PC-9 (cell line): ENCODE results near the gene CIAO3. TPM values are rescaled to one million over a fixed set of nuclear protein-coding genes. Genes with fewer than 3 reads are reported as not detected.

Experiments used
- BruUV-seq: library from RNA; stranded (reverse); fragments of 400-500 nt; replicated peaks from 2 replicates; lab custom pipeline; 2021; lab: Mats Ljungman, UMichigan
- CTCF ChIA-PET: fragments of 300-600 bp; sonication (Branson Sonifier 250); formaldehyde crosslinking; loops from one replicate; lab custom pipeline; 2022; ENCODE audit warnings: antibody characterized with exemption; lab: Charles Lee
- POLR2A ChIA-PET: fragments of 300-600 bp; sonication (Branson Sonifier 250); formaldehyde crosslinking; loops from one replicate; lab custom pipeline; 2022; ENCODE audit warnings: antibody characterized with exemption; ENCODE audit not compliant: unreplicated experiment; lab: Charles Lee
- DNase-seq, 2 experiments: peaks; one replicate each; pipeline versions ENCODE4 v3.0.0 to v3.0.0-alpha.2; 2015 to 2022; ENCODE audit warnings: mixed read lengths in 1 of 2
- H2AFZ ChIP-seq: fragments of 200-600 bp; sonication (generic); 2 replicates; pipeline ENCODE4 v1.8.1; 2017; ENCODE audit warnings: antibody characterized with exemption
- H3F3A ChIP-seq: fragments of 200-600 bp; sonication (generic); 2 replicates; pipeline ENCODE4 v1.8.1; 2017; ENCODE audit warnings: antibody characterized with exemption, mild to moderate bottlenecking, low read depth; ENCODE audit not compliant: insufficient read depth
- H3K27ac ChIP-seq: fragments of 200-600 bp; sonication (generic); 2 replicates; pipeline ENCODE4 v1.6.1; 2016; ENCODE audit warnings: mixed run types
- H3K27me3 ChIP-seq: fragments of 200-600 bp; sonication (generic); 2 replicates; pipeline ENCODE4 v1.6.1; 2016; ENCODE audit warnings: low read depth, mixed run types; ENCODE audit not compliant: insufficient read depth
- H3K36me3 ChIP-seq: fragments of 200-600 bp; sonication (generic); 2 replicates; pipeline ENCODE4 v1.6.1; 2016; ENCODE audit warnings: low read depth, mixed run types
- H3K4me1 ChIP-seq: fragments of 200-600 bp; sonication (generic); replicated peaks from 2 replicates; pipeline ENCODE4 v1.6.1; 2016; ENCODE audit warnings: mixed run types; ENCODE audit not compliant: insufficient read depth
- H3K4me2 ChIP-seq: fragments of 200-600 bp; sonication (generic); 2 replicates; pipeline ENCODE4 v1.6.1; 2017; ENCODE audit warnings: mixed run types
- H3K4me3 ChIP-seq: fragments of 200-600 bp; sonication (generic); 2 replicates; pipeline ENCODE4 v1.6.1; 2016; ENCODE audit warnings: mixed run types
- H3K79me2 ChIP-seq: fragments of 200-600 bp; sonication (generic); 2 replicates; pipeline ENCODE4 v1.6.1; 2017; ENCODE audit warnings: low read depth, mixed run types
- H3K9me2 ChIP-seq: fragments of 200-600 bp; sonication (generic); 2 replicates; pipeline ENCODE4 v1.8.1; 2017; ENCODE audit warnings: mild to moderate bottlenecking; ENCODE audit not compliant: insufficient read depth
- H3K9me3 ChIP-seq: fragments of 200-600 bp; sonication (generic); 2 replicates; pipeline ENCODE4 v1.8.1; 2016; ENCODE audit warnings: low read depth; ENCODE audit not compliant: insufficient read depth
- H4K20me1 ChIP-seq: fragments of 200-600 bp; sonication (generic); 2 replicates; pipeline ENCODE4 v1.8.1; 2017; ENCODE audit not compliant: insufficient read depth
- CTCF ChIP-seq: fragments of 200-600 bp; sonication (generic); conservative IDR thresholded peaks from 2 replicates; pipeline ENCODE4 v1.6.1; 2017; ENCODE audit warnings: mixed run types, antibody characterized with exemption, mild to moderate bottlenecking, moderate library complexity
- EZH2 ChIP-seq: fragments of 200-600 bp; sonication (generic); IDR thresholded peaks from 2 replicates; pipeline ENCODE4 v1.8.0; 2017; ENCODE audit warnings: antibody characterized with exemption, low read depth
- intact Hi-C: fragments of 100-400 bp; cut with micrococcal nuclease; formaldehyde crosslinking; loops from one replicate; pipeline ENCODE4 v1.10.0; 2022; ENCODE audit not compliant: unreplicated experiment
- total RNA-seq: library from RNA; stranded (reverse); gene quantifications from 2 replicates; pipeline ENCODE4 v1.2.3, GENCODE V29; 2021

The CIAO3 gene
- total RNA-seq, 1 experiment from 2014 or later = 44.2 TPM

DNA sequence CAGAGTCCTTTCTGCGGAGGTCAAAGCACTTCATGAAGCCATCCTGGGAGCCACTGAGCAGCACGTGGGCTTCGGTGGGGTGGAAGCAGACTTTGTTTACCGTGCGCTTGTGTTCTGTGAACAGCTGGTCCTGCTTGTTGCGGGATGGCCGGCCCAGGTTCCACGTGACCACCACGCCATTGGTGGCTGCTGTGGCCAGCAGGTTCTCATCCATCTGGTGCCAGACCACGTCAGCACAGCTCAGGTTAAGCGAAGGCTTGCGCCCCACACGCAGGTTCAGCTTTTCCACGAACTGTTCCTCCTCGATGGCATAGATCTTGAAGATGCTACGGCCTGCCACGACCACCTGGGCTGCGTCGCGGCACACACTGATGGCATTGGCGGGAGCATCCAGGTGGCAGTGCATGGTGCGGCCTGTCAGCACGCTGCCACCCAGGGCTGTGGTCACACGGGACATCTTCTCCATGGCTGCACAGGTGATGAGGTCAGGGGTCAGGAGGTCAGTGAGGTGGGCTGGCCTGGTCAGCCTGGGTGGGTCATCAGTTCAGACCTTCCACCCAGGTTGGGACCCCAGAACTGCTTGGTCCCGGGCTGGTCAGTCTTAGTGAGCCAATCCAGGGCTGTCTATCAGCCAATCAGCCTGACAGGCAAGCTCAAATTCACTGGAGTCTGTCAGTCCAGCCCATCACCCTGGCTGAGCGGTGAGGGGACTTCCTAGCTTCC lies 51.5 kb downstream of the CIAO3 start:
- Histone ChIP-seq H3K27ac (no peak overlapping the region), H3K27me3 (no peaks in the 10 kb centered on the region), H4K20me1 (no peaks in the 10 kb centered on the region; the same call in 1 of the 2 replicates), H3K36me3 (no peaks in the 10 kb centered on the region), H3K9me2 (no peaks in the 10 kb centered on the region), H3K9me3 (no peaks in the 10 kb centered on the region), H3K4me1 (peaks cover 26% of the 10 kb centered on the region), H3F3A (peaks cover 27% of the 10 kb centered on the region), H3K4me3 (peak overlapping the region; percentile 99), H2AFZ (peak overlapping the region; percentile 79), H3K79me2 (peaks cover 13% of the 10 kb centered on the region), H3K4me2 (peak overlapping the region; percentile 97)
- ChIA-PET POLR2A (no interaction called here), CTCF (no interaction called here)
- no peak for DNase-seq
- TF ChIP-seq EZH2 = no peak
- no peak for TF ChIP-seq CTCF
- BruUV-seq = no TSS peak
- intact Hi-C loops = no loop called here

GRCh38 chr16:687499-687898 lies 53.3 kb downstream of the CIAO3 start:
- ChIA-PET POLR2A (no interaction called here), CTCF (no interaction called here)
- BruUV-seq = no TSS peak
- Histone ChIP-seq H3K4me3 (no peak overlapping the region), H3K36me3 (no peaks in the 10 kb centered on the region), H3F3A (peaks cover 34% of the 10 kb centered on the region), H3K9me3 (no peaks in the 10 kb centered on the region), H3K9me2 (no peaks in the 10 kb centered on the region), H3K4me2 (no peak overlapping the region), H3K79me2 (peaks cover 26% of the 10 kb centered on the region), H3K4me1 (peaks cover 34% of the 10 kb centered on the region), H2AFZ (no peak overlapping the region), H3K27ac (no peak overlapping the region), H3K27me3 (no peaks in the 10 kb centered on the region), H4K20me1 (peaks cover 11% of the 10 kb centered on the region)
- intact Hi-C loops = no loop called here
- no peak for DNase-seq
- TF ChIP-seq CTCF (no peak), EZH2 (no peak)

GRCh38 chr16:686459-687260 lies 54.1 kb downstream of the CIAO3 start:
- no peaks in the 10 kb centered on the region for H3K27me3 ChIP-seq
- H3K79me2 ChIP-seq = peaks cover 34% of the 10 kb centered on the region
- no peak for TF ChIP-seq EZH2
- TF ChIP-seq CTCF = no peak
- H4K20me1 ChIP-seq = peaks cover 20% of the 10 kb centered on the region
- DNase-seq = no peak
- no peaks in the 10 kb centered on the region; the same call in 1 of the 2 replicates for H3K36me3 ChIP-seq
- POLR2A ChIA-PET = no interaction called here
- no peaks in the 10 kb centered on the region for H3K9me2 ChIP-seq
- no peak overlapping the region for H3K27ac ChIP-seq
- H3K9me3 ChIP-seq = no peaks in the 10 kb centered on the region
- BruUV-seq = no TSS peak
- peaks cover 43% of the 10 kb centered on the region for H3K4me1 ChIP-seq
- peaks cover 36% of the 10 kb centered on the region for H3F3A ChIP-seq
- CTCF ChIA-PET = no interaction called here
- H2AFZ ChIP-seq = no peak overlapping the region
- H3K4me2 ChIP-seq = no peak overlapping the region
- intact Hi-C loops = no loop called here
- H3K4me3 ChIP-seq = no peak overlapping the region
